Muscle of arm (tissue), 14 donors: ENCODE measurements around the gene TSPAN16. TPM values are rescaled to one million over a fixed set of nuclear protein-coding genes. Genes with fewer than 3 reads are reported as not detected.

Experiments
- DNase-seq: peaks from one replicate; pipeline ENCODE4 v3.0.0-alpha.2; 2013
- long read RNA-seq, 11 donors: transcript quantifications; one replicate each; lab custom pipeline, GENCODE V29; 2026
- polyA plus RNA-seq, 12 donors: library from polyadenylated mRNA; unstranded; fragments of 120-200 nt; gene quantifications; one replicate each; pipeline ENCODE4 v1.2.1, GENCODE V29; 2013; ENCODE audit not compliant: insufficient read length in 12 of 12

Gene TSPAN16, protein sequence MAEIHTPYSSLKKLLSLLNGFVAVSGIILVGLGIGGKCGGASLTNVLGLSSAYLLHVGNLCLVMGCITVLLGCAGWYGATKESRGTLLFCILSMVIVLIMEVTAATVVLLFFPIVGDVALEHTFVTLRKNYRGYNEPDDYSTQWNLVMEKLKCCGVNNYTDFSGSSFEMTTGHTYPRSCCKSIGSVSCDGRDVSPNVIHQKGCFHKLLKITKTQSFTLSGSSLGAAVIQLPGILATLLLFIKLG
- not detected for polyA plus RNA-seq
- long read RNA-seq, donor 1: 0 reads
- long read RNA-seq, donor 2: 0 reads
- long read RNA-seq, donor 3: 0 reads
- long read RNA-seq, donor 4, partial matches to known transcripts: 8 of 13 reads
- long read RNA-seq, donor 4, other reads (novel, unspliced or antisense): 5 of 13 reads
- long read RNA-seq, donor 5: 0 reads
- long read RNA-seq, donor 6: 0 reads
- long read RNA-seq, donor 7: 0 reads
- long read RNA-seq, donor 8, partial matches to known transcripts: 17 of 17 reads
- long read RNA-seq, donor 8, other reads (novel, unspliced or antisense): 0 of 17 reads
- long read RNA-seq, donor 9: 0 reads
- long read RNA-seq, donor 10: 0 reads
- long read RNA-seq, donor 11: 0 reads

DNA sequence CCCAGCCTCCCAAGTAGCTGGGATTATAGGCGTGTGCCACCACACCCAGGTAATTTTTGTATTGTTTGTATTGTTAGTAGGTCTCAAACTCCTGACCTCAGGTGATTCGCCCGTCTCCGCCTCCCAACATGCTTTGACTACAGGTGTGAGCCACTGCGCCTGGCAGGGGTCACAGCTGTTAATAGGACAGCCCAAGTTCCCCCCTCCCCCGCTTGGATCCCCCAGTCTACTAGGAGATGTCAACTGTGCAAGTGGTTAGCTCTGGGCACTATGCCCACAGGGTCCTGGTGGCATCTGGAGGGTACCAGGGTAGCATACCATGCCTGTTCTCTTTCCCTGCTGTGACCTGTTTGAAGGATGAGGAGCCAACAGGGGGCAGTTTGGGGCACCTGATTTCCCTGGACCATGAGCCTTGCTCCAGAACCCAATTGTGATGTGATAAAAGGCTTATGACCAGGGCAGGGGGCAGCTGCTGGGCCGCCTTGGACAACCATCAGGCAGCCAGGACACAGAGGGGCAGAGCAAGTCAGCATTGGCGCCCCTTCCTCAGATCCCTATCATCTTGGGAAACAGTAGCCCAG, at the start of gene TSPAN16:
Gene TSPAN16 (plus strand): TSS at position 496 of the 581 bp plus-strand sequence. CDS start 138 bp downstream, outside the sequence.
- no peak for DNase-seq

DNA sequence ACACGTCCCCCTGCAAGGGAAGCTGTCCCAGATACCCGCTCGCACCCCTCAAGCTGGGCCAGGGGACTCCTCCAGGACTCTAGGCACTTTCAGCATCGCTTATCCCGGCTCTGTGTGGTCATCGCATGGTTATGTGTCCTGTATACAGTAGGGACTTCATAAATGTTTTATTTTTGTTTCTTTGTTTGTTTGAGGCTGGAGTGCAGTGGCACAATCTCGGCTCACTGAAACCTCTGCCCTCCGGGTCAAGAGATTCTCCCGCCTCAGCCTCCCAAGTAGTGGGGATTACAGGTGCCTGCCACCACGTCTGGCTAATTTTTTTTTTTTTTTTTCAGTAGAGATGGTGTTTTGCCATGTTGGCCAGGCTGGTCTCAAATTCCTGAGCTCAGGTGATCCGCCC, 49.0 kb upstream of the TSPAN16 start:
- DNase-seq: no peak

DNA sequence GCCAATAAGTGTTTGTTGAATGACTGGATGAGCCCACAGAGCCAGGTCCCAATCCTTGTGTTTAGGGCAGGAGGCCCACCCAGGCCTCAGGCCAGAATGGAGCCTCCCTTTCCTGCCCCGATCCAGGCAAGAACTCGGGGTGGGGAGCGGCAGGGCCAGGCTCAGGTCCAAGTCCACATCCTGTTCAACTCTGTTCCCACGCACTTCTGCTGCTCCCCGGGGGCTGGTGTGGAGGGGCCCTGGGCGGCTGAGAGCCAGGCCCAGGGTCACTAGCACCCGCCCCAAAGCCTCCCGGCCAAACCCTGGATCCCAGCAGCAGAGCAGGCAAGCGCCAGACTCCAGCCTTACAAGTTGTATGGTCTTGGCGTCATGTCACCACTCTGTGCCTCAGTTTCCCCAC, 48.6 kb upstream of the TSPAN16 start:
- DNase-seq: peak; percentile 61

DNA sequence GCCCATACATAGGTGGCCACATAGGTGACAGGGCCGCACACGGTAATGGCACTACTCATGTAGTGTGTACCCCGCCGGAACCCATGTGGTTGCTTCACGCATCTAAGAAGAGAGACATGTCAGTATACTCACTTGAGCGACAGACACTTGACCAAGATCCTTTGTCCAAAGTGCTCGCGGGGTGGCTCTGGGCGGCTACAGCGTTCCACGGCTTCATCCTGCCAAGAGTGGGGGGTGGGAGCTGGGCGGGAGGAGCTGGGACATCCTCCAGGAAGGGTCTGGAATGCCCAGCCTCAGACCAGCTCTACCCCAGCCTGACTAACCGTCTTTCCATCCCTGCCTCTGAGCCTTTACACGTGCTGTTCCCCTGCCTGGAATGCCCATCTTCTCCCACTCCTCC, 48.0 kb upstream of the TSPAN16 start:
- DNase-seq: no peak

DNA sequence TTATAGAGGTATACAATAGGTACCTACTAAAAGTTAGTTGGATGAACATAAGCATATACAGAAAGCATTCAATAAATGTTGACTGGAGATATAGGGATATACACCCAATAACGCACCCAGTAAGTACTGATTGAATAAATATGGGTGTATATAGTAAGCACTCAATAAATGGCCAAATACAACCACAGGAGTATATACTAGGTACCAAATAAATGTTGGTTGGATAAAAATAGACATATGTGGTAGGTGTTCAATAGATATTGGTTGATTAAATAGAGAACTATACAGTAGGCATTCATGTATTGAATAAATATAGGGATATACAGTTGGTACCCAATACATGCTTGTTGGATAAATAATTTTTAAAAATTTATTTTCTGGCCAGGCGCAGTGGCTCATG, 47.1 kb upstream of the TSPAN16 start:
- DNase-seq: no peak

DNA sequence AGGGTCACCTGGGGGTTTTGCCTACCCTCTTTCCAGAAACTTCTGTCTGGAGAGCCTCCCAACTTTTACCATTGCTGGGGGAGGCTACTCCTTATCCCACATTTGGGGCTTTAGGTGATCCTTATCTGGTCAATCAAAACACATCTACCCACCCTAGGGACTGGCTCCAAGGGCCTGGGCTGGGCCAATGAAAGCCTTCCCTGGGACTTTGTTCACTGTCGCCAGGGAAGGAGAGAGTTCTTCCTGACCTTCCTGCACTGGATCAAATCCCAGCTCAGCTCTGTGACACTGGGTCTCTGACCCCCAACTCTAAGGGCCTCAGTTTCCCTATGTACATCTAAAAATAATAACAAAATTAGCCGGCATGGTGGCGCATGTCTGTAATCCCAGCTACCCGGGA, 44.7 kb upstream of the TSPAN16 start:
- DNase-seq: no peak

DNA sequence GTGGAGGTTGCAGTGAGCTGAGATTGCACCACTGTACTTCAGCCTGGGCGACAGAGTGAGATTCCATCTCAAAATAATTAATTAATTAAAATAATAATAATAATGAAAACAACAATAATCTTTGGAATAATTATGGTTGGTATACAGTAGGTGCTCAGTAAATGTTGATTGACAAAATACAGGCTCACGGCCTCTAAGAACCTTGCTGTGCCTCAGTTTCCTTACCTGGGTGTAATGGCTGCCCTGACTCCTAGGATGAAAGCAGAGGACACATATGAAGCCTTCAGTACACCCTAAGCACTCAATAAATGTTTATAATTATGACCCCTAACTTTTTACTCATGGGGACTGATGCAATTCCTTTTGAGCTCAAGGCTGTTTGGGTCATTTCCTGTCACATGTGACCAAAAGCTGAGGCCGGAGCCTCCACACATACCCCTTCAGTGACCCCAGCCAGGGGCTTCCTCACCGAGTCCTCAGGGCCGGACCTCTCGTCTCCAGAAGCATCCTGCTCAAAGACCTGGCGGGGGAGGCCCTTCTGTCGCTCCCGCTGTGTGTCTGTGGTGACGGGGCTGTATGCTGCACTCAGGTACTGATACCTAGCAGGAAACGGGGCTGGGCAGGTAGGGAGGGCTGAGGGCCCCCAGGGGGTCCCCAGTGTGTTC, 44.2 kb upstream of the TSPAN16 start:
- DNase-seq: no peak

DNA sequence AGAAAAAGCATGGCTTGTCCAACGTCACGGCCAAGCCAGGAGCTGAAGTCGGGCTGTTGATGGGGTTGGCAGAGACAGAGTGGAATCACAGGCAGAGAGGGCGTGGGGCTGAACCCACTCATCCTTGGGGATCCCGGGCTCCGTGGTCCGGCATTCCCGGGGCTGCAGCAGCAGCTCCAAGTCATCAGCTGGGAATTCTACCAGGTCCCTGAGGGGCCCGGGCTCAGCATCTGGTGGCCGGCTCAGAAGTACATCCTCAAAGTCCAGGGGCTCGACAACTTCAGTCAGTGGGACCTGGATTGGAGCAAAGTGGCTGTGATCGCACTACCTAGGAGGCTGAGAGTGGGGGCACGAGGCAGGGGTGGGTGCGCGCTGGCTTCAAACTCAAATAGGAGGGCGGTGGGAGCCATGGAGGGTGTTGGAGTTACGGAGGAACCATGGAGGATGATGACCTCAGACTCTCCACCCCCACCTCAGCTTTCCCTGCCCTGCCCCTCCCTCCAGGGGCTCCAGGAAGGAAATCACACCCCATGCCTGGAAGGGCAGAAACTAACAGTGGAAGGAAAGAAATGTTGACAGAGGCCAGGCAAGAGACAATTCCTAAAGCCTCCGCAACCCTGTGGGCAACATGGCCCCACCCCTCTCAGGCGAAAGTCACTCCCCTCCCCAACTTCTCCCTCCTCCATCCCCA, 43.1 kb upstream of the TSPAN16 start:
- no peak for DNase-seq

DNA sequence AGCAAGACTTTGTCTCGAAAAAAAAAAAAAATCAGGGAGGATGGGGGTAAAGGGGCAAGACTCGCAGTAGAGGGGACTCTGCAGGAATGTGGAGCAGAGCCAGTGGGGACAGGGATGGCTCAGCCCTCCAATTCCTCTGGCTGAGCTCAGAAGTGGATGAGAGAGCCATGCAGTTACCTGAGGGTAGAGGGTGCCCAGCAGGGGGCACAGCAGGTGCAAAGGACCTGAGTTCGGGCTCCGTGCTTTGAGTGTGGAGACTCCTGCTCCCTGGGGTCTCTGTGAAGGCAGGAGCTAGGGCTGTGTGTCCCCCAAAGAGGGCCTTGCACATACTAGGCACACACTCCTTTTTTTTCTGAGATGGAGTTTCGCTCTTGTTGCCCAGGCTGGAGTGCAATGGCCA, 41.3 kb upstream of the TSPAN16 start:
- no peak for DNase-seq

DNA sequence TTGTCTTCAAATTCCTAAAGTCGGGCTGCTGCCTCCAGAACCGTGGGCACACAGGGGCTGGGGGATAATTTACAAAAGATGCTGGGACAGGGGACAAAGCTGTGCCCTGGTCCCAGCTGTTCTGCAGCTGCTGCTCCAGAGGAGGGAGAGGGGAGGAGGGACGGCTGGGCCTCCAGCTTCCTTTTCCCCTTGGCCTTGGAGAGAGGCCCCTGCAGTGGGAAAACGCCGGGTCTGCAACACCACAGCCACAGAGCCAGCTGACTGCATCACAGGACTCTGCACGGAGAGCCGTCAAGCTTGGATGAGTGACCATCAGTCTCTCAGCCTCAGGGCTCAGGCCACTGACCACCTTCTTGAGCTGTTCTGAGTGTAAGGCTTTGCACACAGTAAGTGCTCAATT, 39.8 kb upstream of the TSPAN16 start:
- DNase-seq: peak; percentile 79

DNA sequence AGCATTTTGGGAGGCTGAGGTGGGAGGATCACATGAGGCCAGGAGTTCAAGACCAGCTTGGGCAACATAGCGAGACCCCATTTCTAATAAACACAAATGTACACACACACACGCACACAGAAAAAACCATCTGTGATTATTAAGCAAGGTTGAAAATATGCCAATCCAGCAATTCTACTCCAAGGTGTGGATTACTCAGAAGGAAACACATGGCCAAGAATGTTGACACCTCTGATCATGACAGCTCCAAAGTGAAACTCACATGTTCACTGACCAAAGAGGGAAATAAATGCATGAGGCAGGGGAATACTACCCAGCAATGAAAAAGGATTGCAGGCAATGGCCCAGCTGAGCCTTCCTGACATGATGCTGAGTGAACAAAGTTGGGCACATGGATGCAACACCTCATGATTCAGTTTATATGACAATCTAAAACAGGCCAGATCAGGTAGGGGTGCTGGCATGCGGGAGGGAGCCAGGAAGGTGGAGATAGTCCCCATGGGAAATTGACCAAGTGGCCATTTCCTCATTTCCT, 38.0 kb upstream of the TSPAN16 start:
- no peak for DNase-seq

DNA sequence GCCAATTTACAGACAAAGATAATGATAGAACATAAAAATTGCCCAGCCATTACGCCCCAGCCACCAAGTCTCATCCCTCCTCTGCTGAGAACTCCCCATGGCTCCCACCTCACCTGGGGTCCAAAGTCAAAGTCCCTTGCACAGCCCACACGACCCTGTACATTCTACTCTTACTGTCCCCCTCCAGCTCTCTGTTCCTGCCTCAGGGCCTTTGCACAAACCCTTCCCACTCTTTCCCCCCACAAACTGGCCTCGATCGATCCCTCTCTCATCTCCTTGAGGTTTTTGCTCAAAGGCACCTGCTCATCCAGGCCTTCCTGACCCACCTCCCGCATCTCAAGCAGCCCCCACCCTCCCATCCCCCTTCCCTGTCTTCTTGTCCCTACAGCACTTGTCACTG, 35.0 kb upstream of the TSPAN16 start:
- no peak for DNase-seq

DNA sequence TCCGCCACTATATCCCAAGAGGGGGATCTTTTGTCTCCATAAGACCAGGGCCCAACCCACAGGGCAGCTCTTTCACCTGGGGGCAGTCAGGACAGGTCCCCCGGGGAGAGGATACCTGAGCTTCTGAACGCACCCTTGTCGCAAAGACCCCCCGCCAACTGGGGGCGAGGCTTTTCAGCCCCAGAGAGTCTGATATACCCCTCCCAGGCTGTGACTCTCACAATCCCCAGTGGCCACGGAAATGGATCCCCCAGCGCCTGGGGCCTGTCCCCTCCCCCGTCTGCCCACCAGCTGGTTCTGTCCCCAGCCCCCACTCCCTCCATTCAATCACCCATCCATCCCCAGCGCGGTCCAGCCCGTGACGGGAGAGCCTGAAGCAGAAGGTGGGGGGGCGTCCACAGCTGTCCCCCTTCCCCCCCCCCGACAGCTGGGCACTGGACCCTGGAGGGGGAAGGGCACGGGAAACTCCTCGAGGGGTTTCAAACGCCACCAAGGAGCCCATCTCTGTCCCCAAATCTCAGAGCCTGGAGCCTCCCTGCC, 34.5 kb upstream of the TSPAN16 start:
- no peak for DNase-seq

DNA sequence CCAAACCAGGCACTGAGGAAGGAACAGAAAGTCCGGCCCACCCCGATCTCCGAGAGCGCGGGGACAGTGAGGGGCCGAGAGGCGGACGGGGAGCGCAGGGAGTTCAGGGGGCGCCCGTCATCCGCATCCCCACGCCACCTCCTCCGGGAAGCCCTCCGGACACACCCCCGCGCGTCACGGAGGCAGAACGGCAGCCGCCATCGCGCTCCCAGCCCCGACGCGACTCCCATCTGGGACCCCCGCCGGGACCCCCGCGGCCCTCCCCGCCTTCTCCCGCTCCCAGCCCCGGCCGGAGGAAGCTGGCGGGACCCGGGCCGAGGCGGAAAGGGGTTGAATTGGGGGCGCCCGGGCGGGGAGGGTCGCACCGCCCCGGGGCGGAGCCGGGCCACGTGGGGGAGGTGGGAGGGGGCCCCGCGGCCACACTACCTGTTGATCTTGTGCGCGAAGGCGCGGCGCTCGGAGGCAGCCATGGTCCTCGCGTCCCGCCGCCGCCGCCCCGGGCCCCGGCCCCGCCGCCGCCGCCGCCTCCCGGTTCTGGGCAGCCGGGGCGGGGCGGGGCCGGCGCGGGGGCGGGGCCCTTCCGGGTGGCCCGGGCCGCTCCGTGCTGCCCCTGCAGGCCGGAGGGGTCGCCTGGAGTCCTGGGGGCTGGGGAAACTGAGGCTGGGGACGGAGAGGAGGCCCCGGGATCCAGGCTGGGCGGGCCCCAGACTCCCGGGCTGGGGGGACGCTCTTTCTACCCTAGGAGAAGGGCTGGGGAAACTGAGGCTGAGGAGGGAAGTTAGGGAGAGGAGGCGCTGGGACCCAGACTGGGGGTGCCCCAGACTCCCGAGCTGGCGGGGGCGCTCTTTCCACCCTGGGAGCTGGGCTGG, 33.8 kb upstream of the TSPAN16 start, which contains the start of gene DOCK6:
Gene DOCK6 (minus strand): TSS at position 554 of the 869 bp plus-strand sequence. CDS start 84 bp downstream, at position 470.
- DNase-seq: no peak

DNA sequence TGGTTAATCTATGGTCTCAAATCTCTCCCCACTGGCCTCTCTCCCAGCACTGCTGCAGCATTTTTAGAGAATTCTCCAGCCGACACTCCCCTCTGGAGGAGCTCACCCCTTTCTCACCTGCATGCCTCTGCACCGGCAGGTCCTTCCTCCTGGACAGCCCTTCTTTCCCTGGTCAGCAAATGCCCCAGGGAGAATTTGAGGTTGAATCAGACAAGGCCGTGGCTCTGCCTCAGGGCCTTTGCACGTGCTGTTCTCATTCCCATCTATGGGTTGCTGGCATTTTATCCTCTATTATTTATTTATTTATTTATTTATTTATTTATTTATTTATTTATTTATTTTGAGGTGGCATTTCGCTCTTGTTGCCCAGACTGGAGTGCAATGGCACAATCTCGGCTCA, 32.2 kb upstream of the TSPAN16 start:
- DNase-seq: no peak

DNA sequence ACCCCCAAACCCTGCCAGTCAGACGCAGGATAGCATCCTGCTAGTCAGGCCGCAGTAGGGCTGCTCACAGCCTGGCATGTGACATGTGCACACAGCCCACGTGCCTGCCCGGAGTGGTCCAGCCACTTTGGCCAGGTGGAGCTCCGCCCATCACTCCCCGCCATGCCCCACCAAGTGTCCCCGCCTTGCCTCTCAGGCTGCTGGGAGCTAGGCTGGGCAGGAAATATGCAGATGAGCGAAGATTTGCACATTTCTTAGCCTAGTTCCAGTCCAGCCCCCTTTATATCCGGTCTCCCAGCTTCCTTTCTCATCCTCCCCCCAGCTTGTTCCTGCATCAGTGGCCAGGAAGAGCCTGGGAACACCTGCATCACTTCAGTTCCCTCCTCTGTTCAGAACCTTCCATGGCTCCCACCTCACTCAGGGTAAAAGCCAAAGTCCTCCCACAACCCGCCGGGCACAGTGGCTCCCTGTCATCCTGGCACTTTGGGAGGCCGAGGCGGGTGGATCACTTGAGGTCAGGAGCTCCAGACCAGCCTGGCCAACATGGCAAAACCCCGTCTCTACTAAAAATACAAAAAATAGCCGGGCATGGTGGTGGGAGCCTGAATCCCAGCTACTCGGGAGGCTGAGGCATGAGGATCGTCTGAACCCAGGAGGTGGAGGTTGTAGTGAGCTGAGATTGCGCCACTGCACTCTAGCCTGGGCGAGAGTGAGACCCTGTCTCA, 31.3 kb upstream of the TSPAN16 start:
- DNase-seq: no peak

DNA sequence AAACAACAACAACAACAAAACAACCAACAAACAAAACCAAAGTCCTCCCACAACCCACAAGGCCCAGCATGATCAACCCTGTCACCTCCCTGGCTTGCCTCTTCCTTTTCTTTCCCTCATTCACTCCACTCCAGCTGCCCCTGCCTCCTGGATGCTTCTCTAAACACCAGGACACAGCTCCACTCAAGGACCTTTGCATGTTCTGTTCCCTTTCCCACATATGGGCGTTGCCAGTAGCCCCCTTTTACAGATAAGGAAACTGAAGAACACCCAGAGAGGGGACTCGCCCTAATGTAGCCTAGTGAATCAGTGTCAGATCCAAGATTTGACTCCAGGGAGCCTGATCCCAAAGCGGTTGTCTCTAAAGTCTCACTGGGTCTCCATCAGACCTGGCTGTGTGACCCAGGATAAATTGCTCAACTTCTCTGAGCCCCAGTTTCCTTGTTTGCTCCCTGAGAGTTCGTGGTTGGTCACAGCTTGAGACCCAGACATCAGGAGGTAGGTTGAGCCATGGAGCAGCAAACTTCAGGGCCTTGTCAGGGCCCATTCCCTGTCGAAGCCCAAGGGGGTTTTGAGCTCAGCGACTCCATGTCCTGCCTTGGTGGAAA, 30.7 kb upstream of the TSPAN16 start:
- DNase-seq: no peak

DNA sequence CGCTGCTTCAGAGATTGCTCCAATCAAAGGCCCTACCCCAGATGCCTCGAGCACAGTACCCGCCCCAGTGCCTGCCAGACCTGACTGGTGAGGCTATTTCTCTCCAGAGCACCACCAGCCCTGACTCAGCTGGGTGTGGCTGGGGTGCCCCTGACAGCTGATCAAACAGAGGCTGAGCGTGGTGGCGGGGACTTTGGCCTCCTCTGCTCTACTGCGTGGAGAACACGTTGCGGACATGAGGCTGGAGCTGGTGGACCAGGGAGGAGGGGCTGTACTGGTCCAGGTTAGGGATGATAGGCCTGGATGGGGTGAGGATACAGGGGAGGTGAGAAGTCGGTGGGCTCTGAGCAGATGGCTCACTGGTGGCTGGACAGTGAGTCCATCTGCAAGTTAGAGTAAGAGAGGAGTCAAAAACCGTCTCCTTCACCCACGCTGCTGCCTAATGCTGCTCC, 30.1 kb upstream of the TSPAN16 start:
- no peak for DNase-seq
